HepG2 (cell line): Measurements from ENCODE around the gene PPFIA2. TPM values are rescaled to one million over a fixed set of nuclear protein-coding genes. Genes with fewer than 3 reads are reported as not detected.

Source experiments
- ATAC-seq: fragments of 200-7000 bp; cut with Tn5 transposase; 3 replicates; pipeline ENCODE4 v1.9.1; 2020; ENCODE audit warnings: mild to moderate bottlenecking, moderate library complexity
- BruUV-seq: library from RNA; stranded (reverse); fragments of 400-500 nt; replicated peaks from 2 replicates; lab custom pipeline; 2021; lab: Mats Ljungman, UMichigan
- CTCF ChIA-PET: fragments of 300-600 bp; formaldehyde crosslinking; extraction: SDS; loops from one replicate; lab custom pipeline; 2021; ENCODE audit warnings: low total read pairs, inconsistent platforms, low intra/inter-chr PET ratio; lab: Yijun Ruan, JAX
- POLR2A ChIA-PET: fragments of 350-600 bp; sonication (Branson Sonifier 250); formaldehyde crosslinking; loops from one replicate; lab custom pipeline; 2020; ENCODE audit warnings: antibody characterized with exemption, inconsistent platforms; lab: Yijun Ruan, JAX
- DNase-seq: peaks from one replicate; pipeline ENCODE4 v3.0.0-alpha.2; 2015; ENCODE audit warnings: low spot score
- FAIRE-seq: peaks from 3 replicates; lab custom pipeline; 2011; peaks lifted over from hg19 to GRCh38; lab: Jason Lieb, UNC
- H2AFZ ChIP-seq: one replicate; pipeline ENCODE4 v1.6.1; 2011; ENCODE audit warnings: low read length, inconsistent platforms
- H3K27ac ChIP-seq: fragments of 300-600 bp; 3 replicates; pipeline ENCODE4 v1.8.0; 2011; ENCODE audit warnings: mixed run types, mild to moderate bottlenecking, mixed read lengths, low read length, inconsistent platforms; ENCODE audit not compliant: insufficient read depth; ENCODE audit errors: extremely low read length
- H3K27me3 ChIP-seq, 2 experiments: fragments of 200-600 bp in 1 of 2; 2 replicates in 1 of 2; 3 replicates in 1 of 2; pipeline versions ENCODE4 v1.6.0 to v1.8.0; 2011; ENCODE audit warnings: low read length in 2 of 2, mild to moderate bottlenecking in 2 of 2, moderate library complexity in 2 of 2, inconsistent platforms in 1 of 2; ENCODE audit not compliant: insufficient read depth in 2 of 2, control insufficient read depth in 1 of 2
- H3K36me3 ChIP-seq, 2 experiments: fragments of 200-600 bp in 1 of 2; replicated peaks in 1 of 2; 2 replicates in 1 of 2; 3 replicates in 1 of 2; pipeline versions ENCODE4 v1.5.1 to v1.8.0; 2011; ENCODE audit warnings: low read length in 2 of 2, inconsistent platforms in 1 of 2; ENCODE audit not compliant: insufficient read depth in 2 of 2, control insufficient read depth in 1 of 2
- H3K4me1 ChIP-seq: 2 replicates; pipeline ENCODE4 v1.5.1; 2012; ENCODE audit warnings: low read length, inconsistent platforms; ENCODE audit not compliant: insufficient read depth
- H3K4me2 ChIP-seq: 2 replicates; pipeline ENCODE4 v1.6.0; 2011; ENCODE audit warnings: low read depth, low read length, inconsistent platforms
- H3K4me3 ChIP-seq, 3 experiments: fragments of 200-600 bp in 1 of 3; sonication (generic), shearing (Covaris generic) in 1 of 3; replicated peaks in 1 of 3; 2 replicates each; pipeline ENCODE4 v1.5.1; 2011 to 2016; ENCODE audit warnings: low read length in 3 of 3, inconsistent platforms in 2 of 3, low read depth in 2 of 3, mild to moderate bottlenecking in 2 of 3, control low read depth in 1 of 3, mixed read lengths in 1 of 3; ENCODE audit not compliant: insufficient read depth in 1 of 3
- H3K79me2 ChIP-seq: one replicate; pipeline ENCODE4 v1.6.1; 2011; ENCODE audit warnings: low read length, inconsistent platforms; ENCODE audit not compliant: insufficient read depth
- H3K9ac ChIP-seq: 2 replicates; pipeline ENCODE4 v1.6.0; 2011; ENCODE audit warnings: mild to moderate bottlenecking, low read depth, low read length, inconsistent platforms; ENCODE audit not compliant: insufficient read depth
- H3K9me3 ChIP-seq: 2 replicates; pipeline ENCODE4 v1.5.1; 2012; ENCODE audit warnings: mild to moderate bottlenecking, low read length
- H4K20me1 ChIP-seq: 2 replicates; pipeline ENCODE4 v1.6.0; 2011; ENCODE audit warnings: inconsistent platforms, mild to moderate bottlenecking, low read length, moderate library complexity; ENCODE audit not compliant: insufficient read depth
- ATF6 ChIP-seq: sonication (generic); formaldehyde crosslinking; conservative IDR thresholded peaks from 2 replicates; pipeline ENCODE4 v1.4.0; 2020; ENCODE audit warnings: missing genetic modification reagents
- CCAR2 ChIP-seq: fragments of 200-400 bp; formaldehyde crosslinking; optimal IDR thresholded peaks from 2 replicates; pipeline ENCODE3; 2018; ENCODE audit warnings: low read depth, mild to moderate bottlenecking, low read length, moderate library complexity
- ESRRA ChIP-seq: sonication (generic); formaldehyde crosslinking; IDR thresholded peaks from 2 replicates; pipeline ENCODE4 v1.5.1; 2020; ENCODE audit warnings: mild to moderate bottlenecking, low read depth, missing genetic modification reagents
- GFI1 ChIP-seq: sonication (generic); formaldehyde crosslinking; IDR thresholded peaks from 2 replicates; pipeline ENCODE4 v1.5.0; 2020; ENCODE audit warnings: missing genetic modification reagents, mild to moderate bottlenecking, borderline replicate concordance
- PCBP2 ChIP-seq: fragments of 200-400 bp; formaldehyde crosslinking; optimal IDR thresholded peaks from 2 replicates; pipeline ENCODE3; 2018; ENCODE audit warnings: low read length, low read depth; ENCODE audit not compliant: poor library complexity, severe bottlenecking
- RARG ChIP-seq: sonication (generic); formaldehyde crosslinking; IDR thresholded peaks from 2 replicates; pipeline ENCODE4 v1.4.0; 2020; ENCODE audit warnings: low read depth, mild to moderate bottlenecking, missing genetic modification reagents
- REXO4 ChIP-seq: sonication (generic); formaldehyde crosslinking; IDR thresholded peaks from 2 replicates; pipeline ENCODE4 v1.8.0; 2022; ENCODE audit warnings: missing genetic modification reagents, mild to moderate bottlenecking, borderline replicate concordance
- RFX1 ChIP-seq: fragments of 450-650 bp; IDR thresholded peaks from 2 replicates; pipeline ENCODE4 v1.6.1; 2017
- SNAI1 ChIP-seq: sonication (generic); formaldehyde crosslinking; IDR thresholded peaks from 2 replicates; pipeline ENCODE4 v1.5.0; 2020; ENCODE audit warnings: mild to moderate bottlenecking, missing genetic modification reagents, borderline replicate concordance
- TAF15 ChIP-seq: fragments of 200-400 bp; formaldehyde crosslinking; IDR thresholded peaks from one replicate; pipeline ENCODE4 v1.6.1; 2018; ENCODE audit warnings: mild to moderate bottlenecking, low read depth, low read length; ENCODE audit not compliant: poor library complexity, severe bottlenecking
- TBL1XR1 ChIP-seq: fragments of 150-350 bp; IDR thresholded peaks from 2 replicates; pipeline ENCODE4 v1.6.1; 2014; ENCODE audit warnings: borderline replicate concordance, low read length; ENCODE audit not compliant: partially characterized antibody
- TEAD3 ChIP-seq: optimal IDR thresholded peaks from 2 replicates; pipeline ENCODE3; 2016; ENCODE audit warnings: borderline replicate concordance
- ZIK1 ChIP-seq: sonication (generic); formaldehyde crosslinking; IDR thresholded peaks from 2 replicates; pipeline ENCODE4 v1.5.0; 2020; ENCODE audit warnings: mild to moderate bottlenecking, low read depth, missing genetic modification reagents, borderline replicate concordance
- ZNF652 ChIP-seq: IDR thresholded peaks from 2 replicates; pipeline ENCODE4 v1.6.1; 2016; ENCODE audit warnings: low read depth, borderline replicate concordance
- ZNF687 ChIP-seq: sonication (generic); formaldehyde crosslinking; IDR thresholded peaks from 2 replicates; pipeline ENCODE4 v1.5.1; 2020; ENCODE audit warnings: mild to moderate bottlenecking, missing genetic modification reagents, moderate library complexity
- ZNF704 ChIP-seq: sonication (generic); formaldehyde crosslinking; IDR thresholded peaks from 2 replicates; pipeline ENCODE4 v1.8.1; 2023; ENCODE audit warnings: mild to moderate bottlenecking, inconsistent platforms, moderate library complexity, missing genetic modification reagents, borderline replicate concordance
- ZNF777 ChIP-seq: sonication (generic); formaldehyde crosslinking; IDR thresholded peaks from 2 replicates; pipeline ENCODE4 v1.4.0; 2020; ENCODE audit warnings: missing genetic modification reagents
- WGBS: methylation state at CpG from one replicate; pipeline ENCODE4 v1.1.6; 2017; ENCODE audit warnings: low lambda C conversion rate; 5-methylcytosine and 5-hydroxymethylcytosine counted together
- in situ Hi-C: cut with HindIII; loops from 2 replicates; pipeline ENCODE4 v1.10.0; 2017; ENCODE audit warnings: low pct_unique_long_range_greater_than_20kb; ENCODE audit not compliant: extremely low pct_ligation_motif_present
- intact Hi-C: fragments of 100-400 bp; cut with micrococcal nuclease; formaldehyde crosslinking; loops from one replicate; pipeline ENCODE4 v1.10.0; 2022; ENCODE audit not compliant: unreplicated experiment
- polyA plus RNA-seq, 8 experiments: library from polyadenylated mRNA; depleted of rRNA in 3 of 8; stranded (reverse) in 7 of 8; unstranded in 1 of 8; fragments of >200 nt; fragmentation: Illumina TruSeq in 4 of 8; extraction: Trizol in 4 of 8; gene quantifications; 2 replicates each; pipeline versions ENCODE4 v1.2.1 to v1.2.3, GENCODE V29; 2011 to 2016; ENCODE audit warnings: low read depth in 4 of 8, missing spikeins in 1 of 8, mixed read lengths in 1 of 8; ENCODE audit not compliant: insufficient read depth in 1 of 8
- total RNA-seq, 5 experiments: library from RNA; depleted of rRNA; stranded (reverse); fragments of >200 nt; fragmentation: Illumina TruSeq; extraction: Trizol; gene quantifications; 2 replicates each; pipeline ENCODE4 v1.2.3, GENCODE V29; 2016; ENCODE audit warnings: low read depth in 1 of 5

PPFIA2 gene
- total and polyA plus RNA-seq, 2 of the 13 experiments (the other 11 are each of a cell fraction or from before 2014, with no cell fraction given), result 0.05 TPM; not detected in 1

DNA sequence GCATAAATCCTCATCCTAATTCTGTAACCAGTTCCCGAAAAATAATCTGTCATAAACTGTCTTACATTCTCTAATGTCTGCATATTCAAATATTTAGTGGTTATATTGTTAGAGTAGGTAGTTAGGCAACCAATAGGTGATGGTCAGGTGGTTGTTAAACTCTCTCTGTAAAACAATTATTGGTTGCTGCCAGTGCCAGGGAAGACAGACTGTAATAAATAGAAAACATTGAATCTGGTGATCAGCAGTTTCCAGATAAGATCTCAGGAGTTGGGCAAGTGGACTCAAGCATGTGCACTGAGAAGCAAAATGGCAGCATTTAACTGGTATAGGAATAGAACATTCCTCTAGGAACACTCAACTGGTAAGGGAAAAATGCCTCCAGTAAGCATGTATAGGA is 355.8 kb downstream of the PPFIA2 start:
- H3K9ac ChIP-seq, result no peak overlapping the region
- no peaks in the 10 kb centered on the region for H3K36me3 ChIP-seq
- in situ Hi-C loops, result no loop called here
- intact Hi-C loops, result no loop called here
- BruUV-seq, result no TSS peak
- ChIA-PET POLR2A (no interaction called here), CTCF (no interaction called here)
- ATAC-seq (no peak), FAIRE-seq (no peak), DNase-seq (no peak)
- no peaks in the 10 kb centered on the region for H3K27me3 ChIP-seq
- H4K20me1 ChIP-seq, result no peaks in the 10 kb centered on the region
- no peak overlapping the region for H3K4me3 ChIP-seq
- H3K79me2 ChIP-seq, result no peaks in the 10 kb centered on the region
- H3K9me3 ChIP-seq, result no peaks in the 10 kb centered on the region
- WGBS, result 0% methylated on average over 1 of the region's 1 CpG
- H3K4me2 ChIP-seq, result no peak overlapping the region
- TF ChIP-seq ZNF652 (CRISPR knock-in tag), result no peak
- no peak for TF ChIP-seq ZNF687 (CRISPR knock-in tag)
- TF ChIP-seq ZIK1 (CRISPR knock-in tag), result no peak
- TF ChIP-seq RARG (CRISPR knock-in tag), result no peak
- TF ChIP-seq TAF15, result no peak
- no peak for TF ChIP-seq REXO4
- no peak for TF ChIP-seq CCAR2
- no peak for TF ChIP-seq ATF6
- TF ChIP-seq ZNF777, result no peak
- TF ChIP-seq GFI1, result no peak
- no peak for TF ChIP-seq TEAD3 (CRISPR knock-in tag)
- TF ChIP-seq ZNF704 (CRISPR knock-in tag), result no peak
- TF ChIP-seq TBL1XR1, result no peak
- TF ChIP-seq PCBP2, result no peak
- TF ChIP-seq SNAI1 (CRISPR knock-in tag), result no peak
- no peak for TF ChIP-seq ESRRA (CRISPR knock-in tag)
- TF ChIP-seq RFX1, result no peak
- H3K4me1 ChIP-seq, result no peaks in the 10 kb centered on the region
- no peak overlapping the region for H3K27ac ChIP-seq
- no peak overlapping the region for H2AFZ ChIP-seq
